Neuron (in vitro differentiated cells): Measurements from ENCODE around the gene GLIPR1.
A peak's percentile ranks its signal among the peaks of the same experiment; 100 is the strongest.
"Not testable (repeated sequence)": the region's sequence is repeated elsewhere in the genome, so short reads cannot be mapped to it uniquely, and the experiment has no call there.

ENCODE experiments used
- H2AFZ ChIP-seq: one replicate; pipeline ENCODE4 v1.6.1; 2013; ENCODE audit warnings: low read depth, mild to moderate bottlenecking, inconsistent platforms, low read length, moderate library complexity
- H3K27me3 ChIP-seq: one replicate; pipeline ENCODE4 v1.6.1; 2013; ENCODE audit warnings: low read length; ENCODE audit not compliant: insufficient read depth
- H3K36me3 ChIP-seq: one replicate; pipeline ENCODE4 v1.6.1; 2013; ENCODE audit warnings: low read length; ENCODE audit not compliant: insufficient read depth
- H3K4me1 ChIP-seq: one replicate; pipeline ENCODE4 v1.6.1; 2013; ENCODE audit warnings: low read length; ENCODE audit not compliant: insufficient read depth
- H3K4me3 ChIP-seq: 2 replicates; pipeline ENCODE4 v1.5.1; 2013; ENCODE audit warnings: mild to moderate bottlenecking, low read length, moderate library complexity
- H3K9me3 ChIP-seq: one replicate; pipeline ENCODE4 v1.6.1; 2013; ENCODE audit warnings: low read length

The GLIPR1 gene

GRCh38 chr12:75481013-75481705, 604 bp downstream of the GLIPR1 start:
- H3K4me3 ChIP-seq, result peak overlapping the region; percentile 24
- no peaks in the 10 kb centered on the region for H3K36me3 ChIP-seq
- H3K27me3 ChIP-seq, result no peaks in the 10 kb centered on the region
- peak overlapping the region; percentile 88 for H2AFZ ChIP-seq
- H3K9me3 ChIP-seq, result no peaks in the 10 kb centered on the region
- H3K4me1 ChIP-seq, result peaks cover 17% of the 10 kb centered on the region

GRCh38 chr12:75481774-75482173, 1.2 kb downstream of the GLIPR1 start:
- no peak overlapping the region for H2AFZ ChIP-seq
- no peaks in the 10 kb centered on the region for H3K27me3 ChIP-seq
- no peaks in the 10 kb centered on the region for H3K9me3 ChIP-seq
- H3K4me3 ChIP-seq, result no peak overlapping the region
- peaks cover 17% of the 10 kb centered on the region for H3K4me1 ChIP-seq
- no peaks in the 10 kb centered on the region for H3K36me3 ChIP-seq

GRCh38 chr12:75482646-75483045, 2.1 kb downstream of the GLIPR1 start:
- no peaks in the 10 kb centered on the region for H3K9me3 ChIP-seq
- no peak overlapping the region for H3K4me3 ChIP-seq

GRCh38 chr12:75483431-75483830, 2.9 kb downstream of the GLIPR1 start:
- H3K27me3 ChIP-seq, result no peaks in the 10 kb centered on the region
- no peaks in the 10 kb centered on the region for H3K9me3 ChIP-seq
- H2AFZ ChIP-seq, result no peak overlapping the region
- H3K4me1 ChIP-seq, result peaks cover 17% of the 10 kb centered on the region
- H3K4me3 ChIP-seq, result no peak overlapping the region
- H3K36me3 ChIP-seq, result no peaks in the 10 kb centered on the region

More at GRCh38 chr12:75482646-75483045, 2.1 kb downstream of the GLIPR1 start:
- Histone ChIP-seq H2AFZ (no peak overlapping the region), H3K27me3 (no peaks in the 10 kb centered on the region), H3K4me1 (peaks cover 17% of the 10 kb centered on the region), H3K36me3 (no peaks in the 10 kb centered on the region)

- H3K36me3 ChIP-seq, H2AFZ ChIP-seq, H3K27me3 ChIP-seq, H3K4me3 ChIP-seq, H3K9me3 ChIP-seq: not testable (repeated sequence)
- H3K4me1 ChIP-seq, result peaks cover 17% of the 10 kb centered on the region
Observed at GRCh38 chr12:75484450-75484849, 3.9 kb downstream of the GLIPR1 start.

GRCh38 chr12:75487308-75487707, 6.8 kb downstream of the GLIPR1 start:
- Histone ChIP-seq H3K4me1 (no peaks in the 10 kb centered on the region), H2AFZ (no peak overlapping the region), H3K9me3 (no peaks in the 10 kb centered on the region), H3K27me3 (no peaks in the 10 kb centered on the region), H3K36me3 (no peaks in the 10 kb centered on the region), H3K4me3 (no peak overlapping the region)

- no peaks in the 10 kb centered on the region for H3K27me3 ChIP-seq
- no peaks in the 10 kb centered on the region for H3K36me3 ChIP-seq
- no peak overlapping the region for H3K4me3 ChIP-seq
- no peak overlapping the region for H2AFZ ChIP-seq
- no peaks in the 10 kb centered on the region for H3K9me3 ChIP-seq
- no peaks in the 10 kb centered on the region for H3K4me1 ChIP-seq
Observed at GRCh38 chr12:75488553-75488952, 8.0 kb downstream of the GLIPR1 start.

GRCh38 chr12:75489187-75489586, 8.6 kb downstream of the GLIPR1 start:
- H3K4me3 ChIP-seq, result no peak overlapping the region
- H3K9me3 ChIP-seq, result no peaks in the 10 kb centered on the region
- H3K4me1 ChIP-seq, result no peaks in the 10 kb centered on the region

GRCh38 chr12:75489613-75490210, 9.2 kb downstream of the GLIPR1 start:
- no peaks in the 10 kb centered on the region for H3K4me1 ChIP-seq
- H3K36me3 ChIP-seq, result peaks cover 5% of the 10 kb centered on the region
- H3K4me3 ChIP-seq, result no peak overlapping the region
- no peak overlapping the region for H2AFZ ChIP-seq
- no peaks in the 10 kb centered on the region for H3K27me3 ChIP-seq
- H3K9me3 ChIP-seq, result no peaks in the 10 kb centered on the region

More at GRCh38 chr12:75489187-75489586, 8.6 kb downstream of the GLIPR1 start:
- Histone ChIP-seq H3K27me3 (no peaks in the 10 kb centered on the region), H2AFZ (no peak overlapping the region), H3K36me3 (peaks cover under 1% of the 10 kb centered on the region)

GRCh38 chr12:75491169-75491568, 10.6 kb downstream of the GLIPR1 start:
- H3K9me3 ChIP-seq, result no peaks in the 10 kb centered on the region
- peaks cover 15% of the 10 kb centered on the region for H3K36me3 ChIP-seq
- no peak overlapping the region for H3K4me3 ChIP-seq
- no peak overlapping the region for H2AFZ ChIP-seq
- no peaks in the 10 kb centered on the region for H3K4me1 ChIP-seq
- no peaks in the 10 kb centered on the region for H3K27me3 ChIP-seq

- H3K4me3 ChIP-seq, result no peak overlapping the region
- H3K27me3 ChIP-seq, result no peaks in the 10 kb centered on the region
- H2AFZ ChIP-seq, result no peak overlapping the region
- peaks cover 18% of the 10 kb centered on the region for H3K4me1 ChIP-seq
- H3K9me3 ChIP-seq, result no peaks in the 10 kb centered on the region
- H3K36me3 ChIP-seq, result peaks cover 67% of the 10 kb centered on the region
Observed at GRCh38 chr12:75503459-75503858, 22.9 kb downstream of the GLIPR1 start.

- H3K9me3 ChIP-seq, result no peaks in the 10 kb centered on the region
- peaks cover 63% of the 10 kb centered on the region for H3K36me3 ChIP-seq
- no peak overlapping the region for H3K4me3 ChIP-seq
- H3K4me1 ChIP-seq, result peaks cover 18% of the 10 kb centered on the region
- H3K27me3 ChIP-seq, result no peaks in the 10 kb centered on the region
- no peak overlapping the region for H2AFZ ChIP-seq
Observed at GRCh38 chr12:75503866-75504265, 23.3 kb downstream of the GLIPR1 start.

GRCh38 chr12:75505706-75506312, 25.3 kb downstream of the GLIPR1 start:
- peaks cover 49% of the 10 kb centered on the region for H3K36me3 ChIP-seq
- H3K4me3 ChIP-seq, result no peak overlapping the region
- no peaks in the 10 kb centered on the region for H3K9me3 ChIP-seq
- no peaks in the 10 kb centered on the region for H3K27me3 ChIP-seq
- H2AFZ ChIP-seq, result no peak overlapping the region
- peaks cover 27% of the 10 kb centered on the region for H3K4me1 ChIP-seq
